ENCODE measurements around the gene AMBP.
A peak's percentile ranks its signal among the peaks of the same experiment; 100 is the strongest.

The AMBP gene

GRCh38 chr9:114099669-114100270, 21.7 kb upstream of the AMBP start:
- H3K4ac ChIP-seq (ENCODE audit: low read depth in 1 of 2, low read length in 2 of 2): no peak overlapping the region

GRCh38 chr9:114098936-114099668, 21.0 kb upstream of the AMBP start, which contains the start of gene KIF12:
TSS of gene KIF12 (minus strand) at chr9:114099292. CDS start at chr9:114099276, 16 bp downstream.
- H2AK5ac ChIP-seq (ENCODE audit: low read length, severe bottlenecking): peak within 1 kb of the TSS; percentile 98
- 18% methylated on average over 32 of the region's 32 CpGs for WGBS
- H3K4me3 ChIP-seq (ENCODE audit: insufficient read depth in 1 of 2, low read depth in 1 of 2, low read length in 2 of 2): peak within 1 kb of the TSS; percentile 41 to 77
- no peak within 1 kb of the TSS for H4K91ac ChIP-seq (ENCODE audit: low read length)
- peaks cover 0 to 48% of the 10 kb centered on the region in 2 experiments for H3K27me3 ChIP-seq (ENCODE audit: control insufficient read depth in 1 of 2, insufficient read depth in 1 of 2, low read length in 2 of 2)
- peaks cover 26% of the 10 kb centered on the region for H3K4me1 ChIP-seq (ENCODE audit: control insufficient read depth, insufficient read depth, low read depth, low read length)
- no peak for DNase-seq
- no peak within 1 kb of the TSS for H3K4ac ChIP-seq (ENCODE audit: low read depth in 1 of 2, low read length in 2 of 2)
- H3K4me2 ChIP-seq (ENCODE audit: low read length, poor library complexity, severe bottlenecking): peak within 1 kb of the TSS; percentile 79
- peak within 1 kb of the TSS; percentile 96 for H3K27ac ChIP-seq (ENCODE audit: low read length, poor library complexity, severe bottlenecking)
- peaks cover 9% of the 10 kb centered on the region for H3K79me1 ChIP-seq (replicated peaks; ENCODE audit: low read length, poor library complexity, severe bottlenecking)
- peaks cover 36% of the 10 kb centered on the region for H3K9me3 ChIP-seq (ENCODE audit: control insufficient read depth, low read length)
- H3K18ac ChIP-seq (ENCODE audit: low read depth in 1 of 2, low read length in 2 of 2): no peak within 1 kb of the TSS
- no peak within 1 kb of the TSS for H3K9ac ChIP-seq (ENCODE audit: low read length)
- H2BK15ac ChIP-seq (ENCODE audit: low read depth, poor library complexity, severe bottlenecking): no peak within 1 kb of the TSS
- no peak within 1 kb of the TSS for H2BK120ac ChIP-seq (ENCODE audit: low read depth, low read length)
- no peak within 1 kb of the TSS for H3K23ac ChIP-seq (ENCODE audit: low read length in 2 of 2)
- H2BK12ac ChIP-seq (ENCODE audit: low read length in 2 of 2): peak within 1 kb of the TSS in 1 of 2 experiments; percentile 24
- no peak within 1 kb of the TSS for H3K14ac ChIP-seq (ENCODE audit: low read length in 2 of 2)
- H3K36me3 ChIP-seq (ENCODE audit: control insufficient read depth in 1 of 2, insufficient read depth in 2 of 2, low read depth in 1 of 2, low read length in 2 of 2): peaks cover 0 to 35% of the 10 kb centered on the region in 2 experiments
- peak within 1 kb of the TSS; percentile 47 for H2BK5ac ChIP-seq (ENCODE audit: low read depth, low read length, poor library complexity, severe bottlenecking)
- no peak within 1 kb of the TSS for H4K8ac ChIP-seq (ENCODE audit: low read length)
- H2AFZ ChIP-seq (ENCODE audit: low read depth, low read length): no peak within 1 kb of the TSS

More at GRCh38 chr9:114099669-114100270, 21.7 kb upstream of the AMBP start:
- DNase-seq: no peak
- Histone ChIP-seq H3K27ac (ENCODE audit: low read length, poor library complexity, severe bottlenecking) (peak overlapping the region; percentile 96), H2BK12ac (ENCODE audit: low read length in 2 of 2) (no peak overlapping the region), H3K4me3 (ENCODE audit: insufficient read depth in 1 of 2, low read depth in 1 of 2, low read length in 2 of 2) (no peak overlapping the region), H2BK5ac (ENCODE audit: low read depth, low read length, poor library complexity, severe bottlenecking) (peak overlapping the region; percentile 47), H3K4me2 (ENCODE audit: low read length, poor library complexity, severe bottlenecking) (peak overlapping the region; percentile 40), H2BK120ac (ENCODE audit: low read depth, low read length) (no peak overlapping the region), H4K8ac (ENCODE audit: low read length) (no peak overlapping the region), H3K23ac (ENCODE audit: low read length in 2 of 2) (no peak overlapping the region), H2AK5ac (ENCODE audit: low read length, severe bottlenecking) (peak overlapping the region; percentile 98), H3K36me3 (ENCODE audit: control insufficient read depth in 1 of 2, insufficient read depth in 2 of 2, low read depth in 1 of 2, low read length in 2 of 2) (peaks cover 0 to 29% of the 10 kb centered on the region in 2 experiments), H3K9me3 (ENCODE audit: control insufficient read depth, low read length) (peaks cover 36% of the 10 kb centered on the region), H3K27me3 (ENCODE audit: control insufficient read depth in 1 of 2, insufficient read depth in 1 of 2, low read length in 2 of 2) (peaks cover 0 to 47% of the 10 kb centered on the region in 2 experiments), H3K18ac (ENCODE audit: low read depth in 1 of 2, low read length in 2 of 2) (no peak overlapping the region), H3K14ac (ENCODE audit: low read length in 2 of 2) (no peak overlapping the region), H2AFZ (ENCODE audit: low read depth, low read length) (no peak overlapping the region), H3K79me1 (replicated peaks; ENCODE audit: low read length, poor library complexity, severe bottlenecking) (peaks cover 9% of the 10 kb centered on the region), H3K4me1 (ENCODE audit: control insufficient read depth, insufficient read depth, low read depth, low read length) (peaks cover 26% of the 10 kb centered on the region), H4K91ac (ENCODE audit: low read length) (no peak overlapping the region), H2BK15ac (ENCODE audit: low read depth, poor library complexity, severe bottlenecking) (no peak overlapping the region), H3K9ac (ENCODE audit: low read length) (no peak overlapping the region)
- WGBS: 69% methylated on average over 2 of the region's 2 CpGs

- Histone ChIP-seq H3K18ac (ENCODE audit: low read depth in 1 of 2, low read length in 2 of 2) (no peak overlapping the region), H4K8ac (ENCODE audit: low read length) (no peak overlapping the region), H3K36me3 (ENCODE audit: control insufficient read depth in 1 of 2, insufficient read depth in 2 of 2, low read depth in 1 of 2, low read length in 2 of 2) (peaks cover 0 to 44% of the 10 kb centered on the region in 2 experiments), H3K4me3 (ENCODE audit: insufficient read depth in 1 of 2, low read depth in 1 of 2, low read length in 2 of 2) (peak overlapping the region; percentile 41 to 77), H3K4me1 (ENCODE audit: control insufficient read depth, insufficient read depth, low read depth, low read length) (peaks cover 26% of the 10 kb centered on the region), H2AK5ac (ENCODE audit: low read length, severe bottlenecking) (peak overlapping the region; percentile 49), H3K23ac (ENCODE audit: low read length in 2 of 2) (no peak overlapping the region), H4K91ac (ENCODE audit: low read length) (no peak overlapping the region), H3K27me3 (ENCODE audit: control insufficient read depth in 1 of 2, insufficient read depth in 1 of 2, low read length in 2 of 2) (peaks cover 0 to 52% of the 10 kb centered on the region in 2 experiments), H2BK120ac (ENCODE audit: low read depth, low read length) (no peak overlapping the region), H2BK12ac (ENCODE audit: low read length in 2 of 2) (peak overlapping the region in 1 of 2 experiments; percentile 24), H3K9ac (ENCODE audit: low read length) (no peak overlapping the region), H3K4ac (ENCODE audit: low read depth in 1 of 2, low read length in 2 of 2) (no peak overlapping the region), H3K79me1 (replicated peaks; ENCODE audit: low read length, poor library complexity, severe bottlenecking) (peaks cover 9% of the 10 kb centered on the region), H3K9me3 (ENCODE audit: control insufficient read depth, low read length) (peaks cover 30% of the 10 kb centered on the region), H2AFZ (ENCODE audit: low read depth, low read length) (no peak overlapping the region), H3K4me2 (ENCODE audit: low read length, poor library complexity, severe bottlenecking) (peak overlapping the region; percentile 79), H2BK5ac (ENCODE audit: low read depth, low read length, poor library complexity, severe bottlenecking) (peak overlapping the region; percentile 24), H2BK15ac (ENCODE audit: low read depth, poor library complexity, severe bottlenecking) (no peak overlapping the region), H3K14ac (ENCODE audit: low read length in 2 of 2) (no peak overlapping the region), H3K27ac (ENCODE audit: low read length, poor library complexity, severe bottlenecking) (peak overlapping the region; percentile 92)
- WGBS: 4% methylated on average over 60 of the region's 77 CpGs
- DNase-seq: no peak
Observed at GRCh38 chr9:114098021-114098935, 20.2 kb upstream of the AMBP start.
